Sigmoid colon (tissue), 4 donors: ENCODE measurements around the gene EHD4.

Experiments used
- CTCF ChIP-seq, 4 experiments: fragments of 450-650 bp in 3 of 4; fragments of 200-600 bp in 1 of 4; IDR thresholded peaks; one replicate each; pipeline ENCODE4 v1.5.1; 2016 to 2019; ENCODE audit warnings: antibody characterized with exemption in 4 of 4, mild to moderate bottlenecking in 3 of 4, moderate library complexity in 2 of 4
- EP300 ChIP-seq, 4 donors: sonication (generic); formaldehyde crosslinking; IDR thresholded peaks; one replicate each; pipeline ENCODE4 v1.6.1; 2017; ENCODE audit warnings: antibody characterized with exemption in 4 of 4
- POLR2A ChIP-seq, 2 donors: fragments of 450-650 bp; IDR thresholded peaks; one replicate each; pipeline ENCODE4 v1.6.1; 2016; ENCODE audit warnings: antibody characterized with exemption in 2 of 2, mild to moderate bottlenecking in 2 of 2, moderate library complexity in 2 of 2

GRCh38 chr15:41950127-41950483 is 22.3 kb downstream of the EHD4 start:
- TF ChIP-seq CTCF (IDR thresholded peaks at IDR 0.05) = no peak
- TF ChIP-seq EP300 (IDR thresholded peaks at IDR 0.05) = no peak
- TF ChIP-seq POLR2A (IDR thresholded peaks at IDR 0.05) = no peak
